Occipital lobe (tissue), 2 donors: ENCODE measurements around the gene KCNK7. TPM values are rescaled to one million over a fixed set of nuclear protein-coding genes. Genes with fewer than 3 reads are reported as not detected.
"Not testable (repeated sequence)": the region's sequence is repeated elsewhere in the genome, so short reads cannot be mapped to it uniquely, and the experiment has no call there.

Experiments
- DNase-seq: peaks from one replicate; lab custom pipeline; 2025; lab: John Stamatoyannopoulos, UW
- total RNA-seq: library from RNA; depleted of rRNA; stranded (reverse); fragments of >200 nt; gene quantifications from one replicate; pipeline ENCODE4 v1.2.3, GENCODE V29; 2014

The KCNK7 gene
- total RNA-seq, 1 donor from 2014 or later = 0.31 TPM

- no peak for DNase-seq
Measured at GRCh38 chr11:65574811-65575567, 20.6 kb downstream of the KCNK7 start.

- DNase-seq = peak; percentile 74
Measured at GRCh38 chr11:65574109-65574810, 21.3 kb downstream of the KCNK7 start.

- DNase-seq = no peak
Measured at GRCh38 chr11:65573391-65574079, 22.1 kb downstream of the KCNK7 start.

GRCh38 chr11:65572356-65573051 is 23.1 kb downstream of the KCNK7 start, which contains the start of gene FAM89B:
FAM89B (plus strand) TSS chr11:65572538; CDS start chr11:65572670, 132 bp downstream.
- DNase-seq = peak; percentile 86

GRCh38 chr11:65571940-65572339 is 23.7 kb downstream of the KCNK7 start:
- DNase-seq = no peak

GRCh38 chr11:65571420-65571819 is 24.2 kb downstream of the KCNK7 start:
- no peak for DNase-seq

- peak; percentile 97 for DNase-seq
Measured at GRCh38 chr11:65569973-65570918, 25.4 kb downstream of the KCNK7 start, which contains the start of gene ZNRD2. ZNRD2 (plus strand) TSS chr11:65570477; CDS start chr11:65570492, 15 bp downstream.

- DNase-seq = no peak
Measured at GRCh38 chr11:65569164-65569972, 26.2 kb downstream of the KCNK7 start.

- no peak for DNase-seq
Measured at GRCh38 chr11:65565624-65566453, 29.8 kb downstream of the KCNK7 start.

- not testable (repeated sequence) for DNase-seq
Measured at GRCh38 chr11:65564879-65565559, 30.6 kb downstream of the KCNK7 start.

GRCh38 chr11:65563601-65564000 is 32.0 kb downstream of the KCNK7 start:
- no peak for DNase-seq

- DNase-seq = no peak
Measured at GRCh38 chr11:65562788-65563187, 32.8 kb downstream of the KCNK7 start.

GRCh38 chr11:65562020-65562419 is 33.6 kb downstream of the KCNK7 start:
- no peak for DNase-seq

- DNase-seq = no peak
Measured at GRCh38 chr11:65560555-65561418, 34.8 kb downstream of the KCNK7 start.

- no peak for DNase-seq
Measured at GRCh38 chr11:65559951-65560537, 35.6 kb downstream of the KCNK7 start.

GRCh38 chr11:65559535-65559934 is 36.1 kb downstream of the KCNK7 start:
- no peak for DNase-seq
